ENCODE results near the gene HMGCS1. TPM values are rescaled to one million over a fixed set of nuclear protein-coding genes. Genes with fewer than 3 reads are reported as not detected.

HMGCS1 gene
- total RNA-seq, 1 experiment from 2014 or later: 52.8 TPM

DNA sequence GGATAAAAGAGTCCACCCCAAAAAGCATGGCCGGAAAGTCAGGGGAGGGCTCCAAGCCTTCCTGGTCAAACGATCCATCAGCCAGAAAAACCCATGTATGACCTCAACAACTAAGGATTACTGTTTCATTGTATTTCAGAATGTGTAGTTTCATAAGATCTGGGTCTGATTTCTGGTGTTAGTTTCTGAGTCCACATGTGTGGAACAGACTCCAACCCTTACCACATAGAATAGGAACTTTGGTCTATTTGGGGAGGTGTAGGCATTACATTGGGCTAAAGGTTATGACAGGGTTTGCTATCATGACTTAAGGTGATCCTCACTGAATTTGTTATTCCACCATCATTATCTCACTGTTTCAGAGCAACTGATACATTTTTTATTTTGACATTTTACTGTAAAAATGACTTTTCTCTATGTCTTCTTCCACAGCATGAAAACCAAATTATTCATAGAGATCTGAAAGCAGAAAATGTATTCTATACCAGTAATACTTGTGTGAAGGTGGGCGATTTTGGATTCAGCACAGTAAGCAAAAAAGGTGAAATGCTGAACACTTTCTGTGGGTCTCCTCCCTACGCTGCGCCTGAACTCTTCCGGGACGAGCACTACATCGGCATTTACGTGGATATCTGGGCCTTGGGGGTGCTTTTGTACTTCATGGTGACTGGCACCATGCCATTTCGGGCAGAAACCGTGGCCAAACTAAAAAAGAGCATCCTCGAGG, 33.5 kb downstream of the HMGCS1 start:
- Histone ChIP-seq H3K27me3 (ENCODE audit: insufficient read depth, low read length) (no peaks in the 10 kb centered on the region), H3K4me1 (ENCODE audit: control insufficient read depth in 1 of 2, insufficient read depth in 2 of 2, low read length in 2 of 2) (no peaks in the 10 kb centered on the region), H3K36me3 (ENCODE audit: control insufficient read depth in 1 of 2, insufficient read depth in 2 of 2, low read length in 2 of 2) (no peaks in the 10 kb centered on the region), H3K4me2 (ENCODE audit: low read length) (no peak overlapping the region), H4K20me1 (ENCODE audit: insufficient read depth) (no peaks in the 10 kb centered on the region), H3K79me2 (ENCODE audit: insufficient read depth, low read length) (no peaks in the 10 kb centered on the region), H3K4me3 (replicated peaks in 1 of 2; ENCODE audit: low read depth in 1 of 2, low read length in 2 of 2) (no peak overlapping the region), H3K9me3 (ENCODE audit: control insufficient read depth in 1 of 2, insufficient read depth in 1 of 2, low read depth in 1 of 2, low read length in 2 of 2) (no peaks in the 10 kb centered on the region), H3K9me2 (ENCODE audit: insufficient read depth) (no peaks in the 10 kb centered on the region), H3K27ac (ENCODE audit: low read depth, low read length) (no peak overlapping the region), H2AFZ (ENCODE audit: low read depth, low read length, poor library complexity, severe bottlenecking) (no peak overlapping the region), H3K9ac (ENCODE audit: low read length) (no peak overlapping the region)
- intact Hi-C loops (cut with micrococcal nuclease): no loop called here
- TF ChIP-seq ZNF274 (IDR thresholded peaks at IDR 0.05; ENCODE audit: low read depth, low read length) (no peak), ZBTB33 (IDR thresholded peaks at IDR 0.05; ENCODE audit: extremely low read depth, insufficient replicate concordance, low read length) (no peak), CEBPB (IDR thresholded peaks at IDR 0.05; ENCODE audit: low read depth) (no peak), REST (IDR thresholded peaks at IDR 0.05; ENCODE audit: low read depth) (no peak), MAX (IDR thresholded peaks at IDR 0.05) (no peak), ELF1 (IDR thresholded peaks at IDR 0.05; ENCODE audit: borderline replicate concordance, low read depth) (no peak), ZFX (IDR thresholded peaks at IDR 0.05) (no peak), YY1 (IDR thresholded peaks at IDR 0.05; ENCODE audit: extremely low read depth, insufficient replicate concordance, low read depth, low read length) (no peak), TCF7L2 (IDR thresholded peaks at IDR 0.05; ENCODE audit: borderline replicate concordance, extremely low read depth, insufficient read depth, insufficient read length) (no peak)
- BruUV-seq (replicated peaks): no TSS peak
- CTCF ChIA-PET: no interaction called here
- POLR2A ChIA-PET: no interaction called here
- RAD21 ChIA-PET (ENCODE audit: low non-redundant PET in 1 of 2, low total read pairs in 2 of 2, uncharacterized antibody in 2 of 2, unreplicated experiment in 2 of 2): no interaction called here
- DNase-seq (ENCODE audit: low read depth, low spot score) (no peak), ATAC-seq (no peak)

Data from HCT116 (cell line).